Umbilical cord (tissue), 2 donors: ENCODE results near the gene HPGD. TPM values are rescaled to one million over a fixed set of nuclear protein-coding genes. Genes with fewer than 3 reads are reported as not detected.
"Not testable (repeated sequence)": the region's sequence is repeated elsewhere in the genome, so short reads cannot be mapped to it uniquely, and the experiment has no call there.

Experiments
- DNase-seq: peaks from one replicate; pipeline ENCODE4 v3.0.0-alpha.2; 2015; ENCODE audit warnings: low spot score
- total RNA-seq: library from RNA; depleted of rRNA; stranded (reverse); fragments of >200 nt; gene quantifications from one replicate; pipeline ENCODE4 v1.2.3, GENCODE V29; 2014; ENCODE audit warnings: low replicate concordance; ENCODE audit not compliant: insufficient read depth

HPGD gene
- total RNA-seq, 1 donor from 2014 or later = 38.8 TPM

DNA sequence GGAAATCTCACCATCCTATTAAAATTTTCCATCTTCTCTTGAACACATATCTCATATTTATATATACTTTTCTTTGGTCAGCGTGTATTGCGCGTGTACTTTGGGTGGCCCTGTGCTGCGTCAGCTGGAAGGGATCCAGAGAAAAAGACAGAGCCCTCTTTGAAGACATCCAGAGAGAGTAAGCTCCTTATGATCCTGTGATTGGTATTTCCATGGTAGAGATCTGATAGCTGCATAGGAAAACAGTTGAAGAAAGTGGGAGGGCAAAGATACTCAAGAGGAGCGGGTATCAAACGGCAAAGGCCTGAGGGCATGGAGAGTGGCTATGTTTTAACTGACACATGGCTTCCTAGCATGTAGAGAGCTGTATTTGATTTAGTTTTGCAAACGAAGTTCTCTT, 4.4 kb upstream of the HPGD start:
- no peak for DNase-seq

DNA sequence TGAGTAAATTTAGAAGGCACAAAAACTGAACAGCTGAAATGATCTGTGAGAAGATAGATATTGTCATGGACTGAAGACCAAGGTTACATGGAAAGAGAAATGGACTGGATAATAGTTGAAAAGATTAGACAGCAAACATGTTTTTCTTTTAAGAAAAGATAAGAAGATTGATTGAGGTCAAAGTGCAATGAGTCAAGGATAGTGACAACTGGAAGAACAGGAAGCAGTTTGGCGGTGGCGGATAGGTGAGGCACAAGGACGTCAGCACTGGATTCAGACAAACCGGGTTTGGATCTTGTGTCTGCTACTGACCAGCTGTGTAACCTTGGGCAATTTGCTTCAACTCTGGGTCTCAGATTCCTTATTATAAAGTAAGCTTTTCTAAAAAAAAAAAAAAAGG, 2.0 kb upstream of the HPGD start:
- no peak for DNase-seq

DNA sequence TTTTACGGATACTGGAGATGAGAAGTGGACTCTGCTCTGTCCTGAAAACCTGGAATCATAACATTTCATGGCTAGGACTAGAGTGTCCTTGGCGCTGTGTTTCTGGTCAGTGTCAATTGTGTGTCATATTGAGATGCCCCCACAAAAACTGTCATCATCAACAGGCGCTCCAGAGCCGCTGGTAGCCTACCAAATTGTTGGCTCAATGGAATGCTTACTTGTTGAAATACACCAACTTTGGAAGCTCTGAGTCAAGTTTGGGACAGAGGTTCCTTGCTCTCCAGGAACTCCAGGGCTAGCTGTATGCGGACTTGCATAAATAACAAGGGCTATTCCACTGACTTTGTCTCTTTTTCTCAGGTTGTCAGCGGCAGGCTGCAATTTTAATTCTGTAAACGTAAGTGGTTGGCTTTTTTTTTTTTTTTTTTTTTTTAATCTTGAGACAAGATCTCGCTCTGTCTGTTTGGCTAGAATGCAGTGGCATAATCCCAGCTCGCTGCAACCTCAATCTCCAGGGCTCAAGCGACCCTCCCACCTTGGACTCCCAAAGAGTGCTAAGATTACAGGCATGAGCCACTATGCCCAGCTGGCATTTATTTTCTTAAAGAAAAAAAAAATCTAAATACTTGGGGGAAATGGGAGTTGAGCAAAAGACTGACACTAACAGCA, 871 bp upstream of the HPGD start:
- peak; percentile 11 for DNase-seq

DNA sequence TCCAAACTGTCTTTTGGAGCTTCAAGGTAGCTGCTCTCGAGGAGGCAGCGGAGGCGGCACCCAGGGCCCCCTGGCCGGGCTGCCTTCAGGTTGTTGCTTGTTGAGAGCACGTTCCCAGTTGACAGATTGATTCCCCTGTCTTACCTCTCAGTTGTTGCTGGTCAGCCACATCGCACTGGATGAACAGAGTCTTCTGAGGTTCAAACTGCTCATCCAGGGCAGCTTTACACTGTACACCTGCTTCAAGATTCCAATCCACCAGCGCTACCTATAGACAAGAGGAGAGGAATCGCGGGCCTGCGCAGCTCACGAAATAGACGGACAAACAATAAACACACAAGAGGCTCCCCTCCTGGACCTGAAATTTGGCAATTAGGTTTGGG, 497 bp downstream of the HPGD start:
- peak; percentile 5 for DNase-seq

DNA sequence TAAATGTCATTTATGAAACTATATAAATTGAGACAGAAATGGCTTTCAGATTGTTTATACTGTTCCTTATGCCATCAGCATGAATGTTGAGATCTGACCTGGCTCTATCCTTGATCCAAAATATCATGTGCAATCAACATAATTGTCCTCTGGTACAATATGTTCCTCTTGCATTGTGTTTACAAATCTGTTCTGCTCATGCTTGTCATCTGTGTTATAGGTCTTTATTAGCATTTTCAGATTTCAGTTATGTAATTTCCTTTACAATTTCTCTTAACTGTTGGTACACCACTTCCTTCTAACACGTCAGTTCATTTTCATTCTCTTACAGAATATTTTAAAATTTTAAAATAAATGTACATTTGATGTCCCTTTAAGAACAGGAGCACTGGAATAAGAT, 1.6 kb downstream of the HPGD start:
- no peak for DNase-seq

DNA sequence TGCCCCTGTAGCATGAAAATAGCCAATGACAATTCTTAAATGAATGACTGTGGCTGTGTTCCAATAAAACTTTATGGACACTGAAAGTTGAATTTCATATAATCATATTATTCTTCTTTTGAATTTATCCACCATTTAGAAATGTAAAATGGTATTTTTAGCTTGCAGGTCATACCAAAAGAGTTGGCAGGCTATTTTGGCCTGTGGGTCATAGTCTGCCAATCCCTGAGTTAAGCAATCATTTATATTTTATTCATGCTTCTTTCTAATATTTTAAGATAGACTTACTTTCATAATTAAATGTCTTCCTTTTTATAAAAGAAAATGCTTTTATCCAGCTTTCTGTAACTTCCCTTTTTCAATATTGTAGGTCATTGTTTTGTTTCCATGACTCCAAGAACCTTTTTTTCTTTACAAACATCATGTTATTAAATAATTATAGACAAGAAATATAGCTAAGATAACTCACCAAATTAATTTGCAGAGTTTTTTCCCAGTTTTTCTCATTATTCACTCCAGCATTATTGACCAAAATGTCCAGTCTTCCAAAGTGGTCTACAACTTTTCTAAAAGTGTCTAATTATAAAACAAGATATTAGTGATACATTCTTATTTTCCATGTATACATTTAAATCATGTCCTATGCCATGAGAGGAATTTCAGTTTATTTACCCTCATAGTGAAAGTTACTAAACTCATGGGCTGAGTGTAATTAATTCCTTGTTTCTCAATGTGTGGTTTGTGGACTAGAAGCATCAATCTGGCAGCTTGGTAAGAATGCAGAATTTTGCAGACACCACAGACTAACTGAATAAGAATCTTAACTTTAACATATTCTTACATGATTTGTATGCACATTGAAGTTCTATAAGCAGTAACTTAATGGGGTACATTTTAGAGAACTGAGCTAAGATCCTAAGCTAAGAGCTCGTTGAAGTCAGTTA, 4.5 kb downstream of the HPGD start:
- no peak for DNase-seq

DNA sequence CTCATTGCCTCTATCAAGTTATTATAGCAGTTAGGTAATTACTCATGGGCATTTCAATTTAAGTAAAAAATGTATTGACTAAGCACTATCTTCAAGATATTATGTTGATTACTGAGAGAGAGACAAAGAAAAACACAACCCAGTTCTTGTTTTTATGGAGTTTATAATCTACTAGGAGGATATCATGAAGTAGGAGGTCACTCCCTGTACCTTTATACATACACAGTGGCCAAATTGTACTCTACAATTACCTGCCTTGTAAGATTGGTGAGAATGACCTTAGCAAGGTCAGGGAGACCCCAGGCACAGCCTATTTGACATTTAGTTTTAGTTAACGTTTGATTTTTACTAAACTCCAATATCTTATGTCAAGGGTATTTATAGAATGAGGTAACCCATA, 5.5 kb downstream of the HPGD start:
- no peak for DNase-seq

- DNase-seq = no peak
Observed at GRCh38 chr4:174516345-174516744, 5.9 kb downstream of the HPGD start.

DNA sequence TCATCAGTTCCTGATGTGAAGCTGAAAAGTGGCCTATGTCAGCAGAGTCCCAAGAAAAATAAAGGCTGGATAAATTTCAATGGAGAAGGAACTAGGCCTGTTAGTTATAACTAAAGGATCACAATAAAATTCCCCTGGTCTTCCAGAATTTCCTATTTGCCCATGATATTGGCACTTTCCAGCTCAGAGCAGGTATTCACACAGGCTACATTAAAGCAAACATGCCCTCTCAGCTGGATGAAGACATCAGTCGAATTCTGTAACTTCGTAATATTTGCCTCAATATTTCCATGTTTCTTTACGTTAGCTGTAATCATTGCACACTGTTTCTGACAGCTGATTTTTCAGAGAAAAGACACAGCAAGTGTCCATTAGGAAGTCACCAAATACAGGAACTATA, 9.5 kb downstream of the HPGD start:
- no peak for DNase-seq

DNA sequence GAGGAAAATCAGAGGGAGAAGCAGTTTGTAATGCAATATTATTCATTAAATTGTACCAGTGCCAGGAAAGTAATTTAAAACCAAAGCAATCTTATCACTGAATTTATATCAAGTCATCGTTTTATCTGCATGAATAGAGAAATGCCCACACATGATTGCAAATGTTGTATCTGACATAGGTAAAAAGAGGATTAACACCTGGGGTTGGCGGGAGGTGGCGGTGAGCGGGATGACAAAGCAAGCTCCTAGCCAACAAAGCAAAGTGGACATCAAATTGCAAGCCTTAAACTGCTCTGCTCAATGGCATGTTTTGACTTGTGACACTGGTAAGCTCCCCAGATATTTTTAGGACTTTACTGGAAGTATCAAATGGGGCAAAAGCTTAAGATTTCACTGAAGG, 16.4 kb downstream of the HPGD start:
- no peak for DNase-seq

DNA sequence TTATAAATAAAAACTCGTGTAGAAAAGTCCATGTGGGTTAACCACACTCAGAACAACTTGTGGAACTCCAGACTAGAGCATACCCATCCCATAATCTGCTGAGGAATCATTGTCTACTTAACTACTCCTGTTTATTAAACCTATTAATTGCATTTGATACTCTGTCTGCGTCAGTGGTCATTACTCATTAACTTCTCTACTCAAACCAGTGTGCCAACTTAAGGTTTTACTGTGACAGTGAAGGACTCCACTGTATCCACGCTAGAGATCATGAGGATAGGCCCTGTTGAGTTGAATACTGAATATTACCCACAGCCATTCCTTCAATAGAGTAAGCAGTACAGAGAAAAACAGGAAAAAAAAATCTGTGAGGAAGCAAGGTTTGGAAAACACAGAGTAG, 17.3 kb downstream of the HPGD start:
- no peak for DNase-seq

DNA sequence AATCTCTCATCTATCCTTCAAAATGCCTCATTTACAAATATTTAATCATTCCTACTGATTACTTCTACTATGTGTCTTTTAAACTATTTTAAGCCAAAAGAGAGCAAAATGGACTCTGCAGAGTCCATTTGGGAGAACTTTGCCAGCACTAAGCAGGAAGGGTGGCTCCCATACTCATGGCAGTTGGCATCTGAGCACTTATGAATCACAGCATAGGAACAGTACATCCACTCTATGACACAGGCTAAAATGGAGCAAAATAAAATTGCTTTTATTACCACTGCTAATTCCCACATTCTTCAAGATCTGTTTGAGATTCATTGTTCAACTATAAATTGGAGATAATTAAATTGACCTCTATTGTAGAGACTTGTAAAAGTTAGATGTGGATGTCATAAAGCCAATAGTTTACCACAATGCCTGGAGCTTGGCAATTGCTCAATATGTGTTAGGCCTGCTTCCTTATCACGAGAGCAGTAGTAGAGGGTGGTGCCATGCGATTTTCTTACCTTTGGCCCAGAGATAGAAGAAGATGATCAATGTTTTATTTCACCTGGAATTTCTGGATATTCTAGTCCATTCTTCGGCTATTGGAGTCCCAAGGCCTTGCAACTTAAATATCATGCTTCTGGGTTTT, 19.1 kb downstream of the HPGD start:
- no peak for DNase-seq

DNA sequence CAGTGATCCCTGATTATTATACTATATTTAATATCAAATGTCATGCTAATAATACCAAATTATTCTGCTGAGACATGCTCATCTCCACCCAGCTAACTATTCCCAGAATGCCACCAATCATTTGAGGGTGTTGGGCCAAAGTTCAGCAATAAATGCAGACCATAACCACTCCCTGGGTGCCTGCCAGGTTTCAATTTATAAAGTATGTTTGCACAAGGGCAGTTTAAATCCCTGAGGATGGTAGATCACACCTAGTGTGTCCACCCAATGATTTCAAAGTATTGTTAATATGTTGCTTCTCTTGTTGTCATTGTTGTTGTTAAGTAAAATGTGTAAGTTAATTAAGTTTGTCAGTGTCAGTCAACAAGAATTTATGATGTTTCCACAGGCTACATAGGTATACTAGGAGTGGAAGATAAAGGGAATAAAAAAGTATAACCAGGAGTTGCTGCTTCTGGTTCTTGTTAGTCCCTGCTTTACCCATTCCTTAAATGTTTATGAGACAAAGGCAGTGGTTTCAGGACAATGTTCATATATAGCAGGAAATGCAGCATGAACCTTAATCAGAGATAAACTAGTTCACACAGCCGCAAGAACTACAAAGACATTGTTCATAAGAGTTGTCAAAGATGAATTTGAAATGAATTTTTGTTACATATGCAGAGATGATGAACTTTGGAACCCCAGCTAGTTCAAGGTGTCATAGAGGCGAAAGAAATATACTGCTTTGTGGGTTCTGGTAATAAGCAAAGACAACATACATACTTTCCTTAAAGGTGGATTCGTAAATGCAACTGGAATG, 25.5 kb downstream of the HPGD start:
- DNase-seq = no peak

- no peak for DNase-seq
Observed at GRCh38 chr4:174495626-174496025, 26.7 kb downstream of the HPGD start.

GRCh38 chr4:174494726-174495125, 27.6 kb downstream of the HPGD start:
- DNase-seq = no peak

DNA sequence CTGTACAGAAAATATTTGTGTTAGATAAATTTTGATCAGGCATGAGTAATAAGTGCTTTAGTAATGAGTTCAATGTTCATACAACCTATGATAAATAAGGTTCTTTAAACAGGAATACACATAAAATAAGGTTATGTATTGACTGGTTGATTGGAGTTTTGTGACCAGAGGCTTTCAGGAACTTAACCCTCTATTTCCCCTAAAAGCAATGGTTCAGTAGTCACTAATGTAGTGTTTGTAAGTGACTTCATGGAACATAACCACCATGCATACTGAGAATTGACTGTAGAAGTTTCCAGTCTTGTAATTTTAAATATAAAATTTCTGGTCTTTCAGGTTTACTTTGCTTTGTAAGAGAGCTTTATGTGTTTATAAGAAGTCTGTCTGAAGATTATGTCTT, 28.1 kb downstream of the HPGD start:
- DNase-seq = no peak

- peak; percentile 65 for DNase-seq
Observed at GRCh38 chr4:174490451-174490961, 31.8 kb downstream of the HPGD start.

- not testable (repeated sequence) for DNase-seq
Observed at GRCh38 chr4:174488368-174488767, 33.9 kb downstream of the HPGD start.

DNA sequence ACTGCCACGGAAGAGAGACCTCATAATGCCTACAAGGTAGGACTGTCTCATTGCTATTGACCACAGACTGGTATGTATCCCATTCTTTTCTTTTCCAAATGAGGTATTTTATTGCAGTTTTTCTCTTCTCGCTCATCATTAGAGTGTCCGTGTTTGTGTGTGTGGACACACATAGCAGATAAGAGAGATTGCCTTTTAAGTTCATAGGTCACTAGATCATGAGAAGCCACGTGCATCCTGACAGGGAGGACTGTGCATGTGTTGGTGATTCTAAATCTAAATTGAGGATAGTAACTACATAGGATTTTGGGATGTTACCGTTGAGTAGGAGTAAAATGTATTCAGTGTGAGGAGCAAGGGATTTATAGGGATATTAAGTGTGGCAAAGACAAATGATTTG, 37.3 kb downstream of the HPGD start:
- no peak for DNase-seq

DNA sequence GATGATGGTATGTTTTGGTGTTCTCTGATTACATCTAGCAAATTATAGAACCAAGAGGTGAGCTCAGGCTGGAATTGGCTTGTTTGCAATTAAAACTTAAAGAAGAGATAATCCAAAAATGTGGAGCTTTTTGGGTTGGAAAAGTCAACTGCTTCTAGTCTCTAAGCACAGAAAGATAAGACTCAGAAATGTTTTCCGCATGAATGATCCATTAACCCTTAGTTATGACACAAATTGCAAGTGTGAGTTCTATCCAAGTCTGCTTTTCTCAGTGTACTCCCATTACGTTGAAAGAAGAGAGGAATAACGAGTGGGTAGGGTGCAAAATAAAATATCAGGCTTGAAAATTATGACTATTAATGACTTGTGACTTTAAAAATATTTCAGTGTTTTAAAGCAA, 38.5 kb downstream of the HPGD start:
- no peak for DNase-seq

GRCh38 chr4:174479140-174479539, 43.1 kb downstream of the HPGD start:
- DNase-seq = no peak

DNA sequence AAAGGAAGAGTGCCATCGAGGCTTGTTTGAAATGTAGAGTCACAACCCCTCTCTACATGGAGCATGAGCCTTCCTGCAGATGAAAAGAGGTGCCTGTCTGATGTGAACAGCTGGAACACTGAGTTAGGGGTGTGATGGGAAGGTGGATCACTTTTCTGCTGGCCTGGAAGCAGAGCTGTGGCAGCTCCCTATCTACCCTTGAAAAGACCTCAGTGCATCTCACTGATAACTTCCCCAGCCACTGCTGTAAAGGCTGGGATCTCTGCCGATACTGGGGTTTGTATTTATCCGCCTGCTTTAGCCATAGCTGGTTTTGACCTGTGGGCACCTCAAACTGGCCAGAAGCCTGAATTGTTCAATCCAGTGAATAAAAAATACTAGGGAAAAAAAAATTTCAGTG, 46.8 kb downstream of the HPGD start:
- no peak for DNase-seq
